Ectodermal cell (in vitro differentiated cells): ENCODE results near the gene HDHD5.

Experiments
- H3K27ac ChIP-seq: 2 replicates; pipeline ENCODE4 v1.7.0; 2013; ENCODE audit warnings: mild to moderate bottlenecking, low read depth, low read length; ENCODE audit not compliant: insufficient read depth, poor library complexity, severe bottlenecking
- H3K27me3 ChIP-seq: 2 replicates; pipeline ENCODE4 v1.7.0; 2013; ENCODE audit warnings: mild to moderate bottlenecking, low read length; ENCODE audit not compliant: insufficient read depth, control insufficient read depth, poor library complexity, severe bottlenecking
- H3K36me3 ChIP-seq: one replicate; pipeline ENCODE4 v1.7.0; 2013; ENCODE audit warnings: low read length; ENCODE audit not compliant: control insufficient read depth, insufficient read depth
- H3K4me1 ChIP-seq: one replicate; pipeline ENCODE4 v1.7.0; 2013; ENCODE audit warnings: low read length; ENCODE audit not compliant: control insufficient read depth, insufficient read depth
- H3K4me3 ChIP-seq: 2 replicates; pipeline ENCODE4 v1.7.0; 2013; ENCODE audit warnings: low read depth, low read length, control low read depth; ENCODE audit not compliant: insufficient read depth
- H3K9me3 ChIP-seq: 2 replicates; pipeline ENCODE4 v1.7.0; 2013; ENCODE audit warnings: mild to moderate bottlenecking, low read length, moderate library complexity; ENCODE audit not compliant: control insufficient read depth
- WGBS, 2 experiments: methylation state at CpG; one replicate each; pipeline ENCODE4 v1.1.7; 2013; ENCODE audit warnings: missing lambda C conversion rate in 2 of 2; 5-methylcytosine and 5-hydroxymethylcytosine counted together

HDHD5 gene

DNA sequence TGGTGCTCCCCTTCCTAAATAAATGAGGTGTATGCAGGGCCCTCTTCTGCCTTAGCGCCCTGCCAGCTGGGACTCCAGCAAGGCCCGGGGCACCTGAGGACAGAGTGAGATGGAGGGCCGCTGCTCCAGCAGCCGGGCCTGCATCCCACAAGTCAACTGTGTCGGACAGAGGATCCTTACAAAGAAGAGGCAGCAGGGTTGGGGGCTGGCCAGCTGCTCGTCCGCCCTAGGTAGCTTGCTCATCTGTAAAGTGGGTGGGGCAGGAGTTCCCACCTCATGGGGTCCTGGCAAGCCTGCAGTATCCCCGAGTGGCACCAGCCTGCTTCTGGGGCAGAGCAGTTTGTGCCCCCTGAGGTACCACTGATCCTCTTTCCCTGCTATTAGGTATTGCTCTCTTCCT, 45.5 kb downstream of the HDHD5 start:
- Histone ChIP-seq H3K9me3 (no peaks in the 10 kb centered on the region), H3K27ac (no peak overlapping the region), H3K4me3 (no peak overlapping the region), H3K4me1 (peaks cover 10% of the 10 kb centered on the region), H3K36me3 (no peaks in the 10 kb centered on the region), H3K27me3 (no peaks in the 10 kb centered on the region)
- WGBS, 2 experiments, result 86 to 87% methylated on average over 8 of the region's 8 CpGs

GRCh38 chr22:17112491-17113042, 46.5 kb downstream of the HDHD5 start:
- H3K4me1 ChIP-seq, result peaks cover 10% of the 10 kb centered on the region
- H3K27ac ChIP-seq, result no peak overlapping the region
- no peaks in the 10 kb centered on the region for H3K27me3 ChIP-seq
- no peak overlapping the region for H3K4me3 ChIP-seq
- no peaks in the 10 kb centered on the region for H3K36me3 ChIP-seq
- WGBS, 2 experiments, result 91 to 93% methylated on average over 8 to 9 of the region's 9 CpGs
- H3K9me3 ChIP-seq, result no peaks in the 10 kb centered on the region

- no peak overlapping the region for H3K27ac ChIP-seq
- H3K4me3 ChIP-seq, result no peak overlapping the region
- H3K27me3 ChIP-seq, result no peaks in the 10 kb centered on the region
- H3K4me1 ChIP-seq, result no peaks in the 10 kb centered on the region
- no peaks in the 10 kb centered on the region for H3K9me3 ChIP-seq
- WGBS, 2 experiments, result 83 to 86% methylated on average over 13 of the region's 13 CpGs
- no peaks in the 10 kb centered on the region for H3K36me3 ChIP-seq
Measured at GRCh38 chr22:17110791-17111550, 48.1 kb downstream of the HDHD5 start.

GRCh38 chr22:17109976-17110375, 49.1 kb downstream of the HDHD5 start:
- no peak overlapping the region for H3K4me3 ChIP-seq
- H3K36me3 ChIP-seq, result no peaks in the 10 kb centered on the region
- WGBS, 2 experiments, result 88% methylated on average over 16 of the region's 16 CpGs

GRCh38 chr22:17109113-17109865, 49.8 kb downstream of the HDHD5 start:
- WGBS, 2 experiments, result 94% methylated on average over 42 of the region's 42 CpGs
- H3K36me3 ChIP-seq, result no peaks in the 10 kb centered on the region
- no peak overlapping the region for H3K4me3 ChIP-seq
- H3K27ac ChIP-seq, result no peak overlapping the region
- H3K4me1 ChIP-seq, result no peaks in the 10 kb centered on the region
- H3K9me3 ChIP-seq, result no peaks in the 10 kb centered on the region
- H3K27me3 ChIP-seq, result no peaks in the 10 kb centered on the region

More at GRCh38 chr22:17109976-17110375, 49.1 kb downstream of the HDHD5 start:
- H3K27ac ChIP-seq, result no peak overlapping the region
- H3K4me1 ChIP-seq, result no peaks in the 10 kb centered on the region
- no peaks in the 10 kb centered on the region for H3K9me3 ChIP-seq
- H3K27me3 ChIP-seq, result no peaks in the 10 kb centered on the region

DNA sequence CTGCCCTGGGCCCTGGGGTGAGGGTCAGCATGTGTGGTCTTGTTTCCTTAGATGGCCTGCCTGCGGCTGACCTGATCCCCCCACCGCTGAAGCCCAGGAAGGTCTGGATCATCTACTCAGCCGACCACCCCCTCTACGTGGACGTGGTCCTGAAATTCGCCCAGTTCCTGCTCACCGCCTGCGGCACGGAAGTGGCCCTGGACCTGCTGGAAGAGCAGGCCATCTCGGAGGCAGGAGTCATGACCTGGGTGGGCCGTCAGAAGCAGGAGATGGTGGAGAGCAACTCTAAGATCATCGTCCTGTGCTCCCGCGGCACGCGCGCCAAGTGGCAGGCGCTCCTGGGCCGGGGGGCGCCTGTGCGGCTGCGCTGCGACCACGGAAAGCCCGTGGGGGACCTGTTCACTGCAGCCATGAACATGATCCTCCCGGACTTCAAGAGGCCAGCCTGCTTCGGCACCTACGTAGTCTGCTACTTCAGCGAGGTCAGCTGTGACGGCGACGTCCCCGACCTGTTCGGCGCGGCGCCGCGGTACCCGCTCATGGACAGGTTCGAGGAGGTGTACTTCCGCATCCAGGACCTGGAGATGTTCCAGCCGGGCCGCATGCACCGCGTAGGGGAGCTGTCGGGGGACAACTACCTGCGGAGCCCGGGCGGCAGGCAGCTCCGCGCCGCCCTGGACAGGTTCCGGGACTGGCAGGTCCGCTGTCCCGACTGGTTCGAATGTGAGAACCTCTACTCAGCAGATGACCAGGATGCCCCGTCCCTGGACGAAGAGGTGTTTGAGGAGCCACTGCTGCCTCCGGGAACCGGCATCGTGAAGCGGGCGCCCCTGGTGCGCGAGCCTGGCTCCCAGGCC, 50.6 kb downstream of the HDHD5 start:
- H3K9me3 ChIP-seq, result no peaks in the 10 kb centered on the region
- WGBS, 2 experiments, result 95 to 96% methylated on average over 66 of the region's 66 CpGs
- H3K36me3 ChIP-seq, result no peaks in the 10 kb centered on the region

GRCh38 chr22:17107547-17107810, 51.6 kb downstream of the HDHD5 start:
- 94 to 96% methylated on average over 6 of the region's 6 CpGs for WGBS, 2 experiments
- Histone ChIP-seq H3K4me1 (no peaks in the 10 kb centered on the region), H3K9me3 (no peaks in the 10 kb centered on the region), H3K36me3 (no peaks in the 10 kb centered on the region), H3K27ac (no peak overlapping the region), H3K4me3 (no peak overlapping the region), H3K27me3 (no peaks in the 10 kb centered on the region)

More for the DNA sequence above, 50.6 kb downstream of the HDHD5 start:
- H3K27me3 ChIP-seq, result no peaks in the 10 kb centered on the region
- no peaks in the 10 kb centered on the region for H3K4me1 ChIP-seq
- no peak overlapping the region for H3K4me3 ChIP-seq
- no peak overlapping the region for H3K27ac ChIP-seq

GRCh38 chr22:17106785-17107546, 52.1 kb downstream of the HDHD5 start:
- WGBS, 2 experiments, result 89 to 93% methylated on average over 15 of the region's 15 CpGs
- Histone ChIP-seq H3K36me3 (no peaks in the 10 kb centered on the region), H3K4me1 (no peaks in the 10 kb centered on the region), H3K9me3 (no peaks in the 10 kb centered on the region), H3K4me3 (no peak overlapping the region), H3K27me3 (no peaks in the 10 kb centered on the region), H3K27ac (no peak overlapping the region)

GRCh38 chr22:17106161-17106784, 52.8 kb downstream of the HDHD5 start:
- WGBS, 2 experiments, result 87% methylated on average over 12 of the region's 12 CpGs
- no peaks in the 10 kb centered on the region for H3K36me3 ChIP-seq
- no peak overlapping the region for H3K27ac ChIP-seq
- H3K4me1 ChIP-seq, result no peaks in the 10 kb centered on the region
- no peak overlapping the region for H3K4me3 ChIP-seq
- no peaks in the 10 kb centered on the region for H3K27me3 ChIP-seq
- no peaks in the 10 kb centered on the region for H3K9me3 ChIP-seq
